Mucosa of stomach (tissue), 1 donor: Measurements from ENCODE around the gene POU2F3.

Experiments
- H3K27me3 ChIP-seq: one replicate; pipeline ENCODE4 v1.7.0; 2013; ENCODE audit warnings: mild to moderate bottlenecking, low read length; ENCODE audit not compliant: control insufficient read depth, insufficient read depth
- H3K36me3 ChIP-seq: one replicate; pipeline ENCODE4 v1.7.0; 2013; ENCODE audit warnings: low read length; ENCODE audit not compliant: control insufficient read depth, insufficient read depth
- H3K4me1 ChIP-seq: one replicate; pipeline ENCODE4 v1.7.0; 2013; ENCODE audit warnings: mild to moderate bottlenecking, low read length; ENCODE audit not compliant: control insufficient read depth, insufficient read depth
- H3K4me3 ChIP-seq: one replicate; pipeline ENCODE4 v1.7.0; 2013; ENCODE audit warnings: low read length
- H3K9ac ChIP-seq: one replicate; pipeline ENCODE4 v1.7.0; 2013; ENCODE audit warnings: mild to moderate bottlenecking, low read length, moderate library complexity
- H3K9me3 ChIP-seq: one replicate; pipeline ENCODE4 v1.7.0; 2013; ENCODE audit warnings: mild to moderate bottlenecking, low read length, moderate library complexity; ENCODE audit not compliant: control insufficient read depth
- donor health status: Pancreatic carcinoma.

Gene POU2F3

GRCh38 chr11:120336641-120337354 lies 96.9 kb downstream of the POU2F3 start:
- Histone ChIP-seq H3K4me3 (peak overlapping the region; percentile 97), H3K9ac (peak overlapping the region; percentile 89), H3K36me3 (no peaks in the 10 kb centered on the region), H3K27me3 (no peaks in the 10 kb centered on the region), H3K4me1 (peaks cover 23% of the 10 kb centered on the region), H3K9me3 (no peaks in the 10 kb centered on the region)

- Histone ChIP-seq H3K4me1 (peaks cover 23% of the 10 kb centered on the region), H3K9me3 (no peaks in the 10 kb centered on the region), H3K4me3 (peak overlapping the region; percentile 97), H3K27me3 (no peaks in the 10 kb centered on the region), H3K36me3 (no peaks in the 10 kb centered on the region), H3K9ac (peak overlapping the region; percentile 89)
These were observed 97.6 kb downstream of the POU2F3 start for GRCh38 chr11:120337355-120338106.

DNA sequence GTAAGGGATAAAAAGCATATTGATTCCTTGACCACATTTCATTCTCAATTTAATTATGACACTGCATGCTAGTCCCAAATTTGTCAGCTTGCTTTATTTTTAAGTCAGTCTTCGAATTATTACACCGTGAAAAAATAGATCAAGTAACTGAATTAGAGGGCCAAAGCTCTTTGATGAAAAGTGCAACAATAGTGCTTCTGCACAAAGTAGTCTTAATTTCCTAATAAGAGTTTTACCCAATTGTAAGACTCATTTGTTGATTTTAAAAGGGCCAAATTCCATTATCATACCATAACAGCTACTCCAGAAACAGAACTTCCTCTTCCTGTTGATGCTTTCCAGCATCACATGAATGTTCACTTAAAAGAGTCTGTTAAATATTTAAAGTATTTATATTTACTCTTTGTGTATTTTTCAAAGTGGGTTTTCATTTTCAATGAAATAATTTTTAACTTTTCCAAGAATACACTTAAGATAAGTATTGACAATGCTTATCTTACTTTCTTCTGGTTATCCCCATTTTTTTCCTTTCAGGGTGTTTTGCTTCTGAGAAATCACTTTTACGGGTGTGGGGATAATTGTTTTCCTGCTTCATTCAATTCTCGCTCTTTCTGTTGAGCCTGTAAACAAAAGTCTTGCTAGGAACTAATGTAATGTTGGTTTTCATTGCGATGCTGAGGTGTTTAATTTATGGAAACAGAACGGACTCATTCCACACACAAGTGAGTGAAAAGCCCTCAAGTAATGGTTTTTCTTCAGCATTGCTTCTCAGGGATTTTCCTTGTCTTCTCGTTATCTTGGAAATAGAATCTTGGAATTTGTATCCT lies 98.4 kb downstream of the POU2F3 start:
- peak overlapping the region; percentile 97 for H3K4me3 ChIP-seq
- no peaks in the 10 kb centered on the region for H3K27me3 ChIP-seq
- H3K4me1 ChIP-seq, result peaks cover 23% of the 10 kb centered on the region
- peak overlapping the region; percentile 89 for H3K9ac ChIP-seq
- no peaks in the 10 kb centered on the region for H3K9me3 ChIP-seq
- no peaks in the 10 kb centered on the region for H3K36me3 ChIP-seq

DNA sequence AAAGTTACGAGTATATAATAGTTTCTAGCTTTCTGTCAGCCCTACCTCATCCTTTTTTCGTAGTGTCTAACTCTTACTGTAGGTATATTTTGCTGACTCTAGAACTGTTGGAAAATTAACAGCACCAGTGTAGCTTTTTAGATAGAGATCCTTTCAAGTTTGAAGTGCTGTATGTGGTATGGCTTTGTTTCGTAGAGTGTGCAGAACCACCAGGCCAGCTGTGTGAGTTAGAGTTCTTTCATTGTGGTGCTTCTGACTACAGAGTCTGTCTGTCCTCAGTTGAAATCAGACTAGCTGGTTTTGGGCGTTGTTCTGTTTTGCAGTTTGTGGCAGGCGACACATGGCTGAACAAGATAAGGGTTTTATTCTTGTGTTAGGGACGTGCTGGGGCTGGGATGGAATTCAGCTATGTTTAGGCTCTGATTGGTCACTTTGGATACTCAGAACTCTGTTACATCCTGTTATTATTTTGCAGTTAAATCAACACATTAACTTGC lies 99.5 kb downstream of the POU2F3 start:
- Histone ChIP-seq H3K9me3 (no peaks in the 10 kb centered on the region), H3K27me3 (no peaks in the 10 kb centered on the region), H3K9ac (peak overlapping the region; percentile 89), H3K4me3 (no peak overlapping the region), H3K36me3 (no peaks in the 10 kb centered on the region), H3K4me1 (peaks cover 26% of the 10 kb centered on the region)

GRCh38 chr11:120340529-120340928 lies 100.6 kb downstream of the POU2F3 start:
- Histone ChIP-seq H3K36me3 (no peaks in the 10 kb centered on the region), H3K4me3 (no peak overlapping the region), H3K9me3 (no peaks in the 10 kb centered on the region), H3K4me1 (peaks cover 32% of the 10 kb centered on the region), H3K9ac (no peak overlapping the region), H3K27me3 (no peaks in the 10 kb centered on the region)

DNA sequence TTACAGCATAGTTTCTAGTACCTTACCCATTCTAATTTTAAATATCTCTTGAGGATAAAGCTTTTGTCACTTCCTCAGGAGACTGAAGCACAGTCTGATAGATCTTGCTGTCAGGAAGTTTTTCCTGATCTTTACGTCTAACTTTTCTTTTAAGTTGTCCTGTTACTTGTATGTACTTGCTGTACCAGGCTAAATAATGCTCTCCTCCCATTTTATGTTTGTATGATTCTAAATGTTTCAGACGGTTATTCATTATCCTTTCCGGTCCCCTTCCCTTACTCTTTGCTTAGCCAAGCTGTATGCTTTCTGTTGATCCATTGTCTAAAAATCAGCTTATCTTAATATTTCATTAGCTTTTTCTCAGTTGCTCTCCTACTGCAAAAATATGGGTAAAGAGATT lies 102.3 kb downstream of the POU2F3 start:
- H3K4me3 ChIP-seq, result no peak overlapping the region
- H3K9ac ChIP-seq, result no peak overlapping the region
- no peaks in the 10 kb centered on the region for H3K36me3 ChIP-seq
- H3K4me1 ChIP-seq, result peaks cover 32% of the 10 kb centered on the region
- H3K9me3 ChIP-seq, result no peaks in the 10 kb centered on the region
- no peaks in the 10 kb centered on the region for H3K27me3 ChIP-seq

GRCh38 chr11:120342678-120343077 lies 102.7 kb downstream of the POU2F3 start:
- no peak overlapping the region for H3K9ac ChIP-seq
- H3K4me1 ChIP-seq, result peaks cover 32% of the 10 kb centered on the region
- no peaks in the 10 kb centered on the region for H3K27me3 ChIP-seq
- no peaks in the 10 kb centered on the region for H3K36me3 ChIP-seq
- no peaks in the 10 kb centered on the region for H3K9me3 ChIP-seq
- H3K4me3 ChIP-seq, result no peak overlapping the region

GRCh38 chr11:120343429-120343828 lies 103.5 kb downstream of the POU2F3 start:
- Histone ChIP-seq H3K9me3 (no peaks in the 10 kb centered on the region), H3K27me3 (no peaks in the 10 kb centered on the region), H3K4me3 (no peak overlapping the region), H3K9ac (no peak overlapping the region), H3K4me1 (peaks cover 26% of the 10 kb centered on the region), H3K36me3 (no peaks in the 10 kb centered on the region)

DNA sequence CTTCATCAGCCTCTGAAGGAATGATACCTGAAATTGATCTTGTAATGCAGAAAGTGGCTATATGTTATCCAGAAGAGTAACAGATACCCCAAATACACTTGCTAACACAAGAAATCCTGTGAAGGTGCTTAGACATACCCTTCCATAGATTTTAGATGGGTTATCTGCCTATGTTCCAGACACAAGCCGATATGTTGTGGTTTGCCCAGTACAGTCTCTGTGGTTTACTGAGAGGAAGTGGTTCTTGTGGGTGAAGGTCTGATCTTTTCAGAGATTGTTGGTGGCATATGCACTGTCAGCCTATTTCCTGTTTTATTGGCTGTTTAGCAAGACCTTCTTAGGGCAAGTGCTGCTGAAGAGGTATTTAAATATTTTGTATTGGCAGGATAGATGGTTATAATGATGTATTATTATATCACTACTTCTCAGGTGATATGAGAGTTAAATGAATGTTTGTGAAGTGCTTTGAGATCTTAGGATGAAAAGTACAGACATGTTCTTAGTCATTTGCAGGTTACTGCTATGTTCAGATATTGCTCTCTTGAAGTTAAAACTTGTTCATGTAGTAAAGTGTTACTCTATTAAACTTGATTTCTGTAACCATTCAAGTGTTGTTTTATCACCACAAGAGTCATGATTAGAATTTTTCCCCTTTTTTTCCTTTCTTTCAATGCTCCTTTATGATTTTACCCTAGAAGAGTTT lies 104.5 kb downstream of the POU2F3 start:
- H3K36me3 ChIP-seq, result no peaks in the 10 kb centered on the region
- H3K9ac ChIP-seq, result no peak overlapping the region
- H3K9me3 ChIP-seq, result no peaks in the 10 kb centered on the region
- H3K4me3 ChIP-seq, result no peak overlapping the region
- H3K4me1 ChIP-seq, result peaks cover 26% of the 10 kb centered on the region
- H3K27me3 ChIP-seq, result no peaks in the 10 kb centered on the region

DNA sequence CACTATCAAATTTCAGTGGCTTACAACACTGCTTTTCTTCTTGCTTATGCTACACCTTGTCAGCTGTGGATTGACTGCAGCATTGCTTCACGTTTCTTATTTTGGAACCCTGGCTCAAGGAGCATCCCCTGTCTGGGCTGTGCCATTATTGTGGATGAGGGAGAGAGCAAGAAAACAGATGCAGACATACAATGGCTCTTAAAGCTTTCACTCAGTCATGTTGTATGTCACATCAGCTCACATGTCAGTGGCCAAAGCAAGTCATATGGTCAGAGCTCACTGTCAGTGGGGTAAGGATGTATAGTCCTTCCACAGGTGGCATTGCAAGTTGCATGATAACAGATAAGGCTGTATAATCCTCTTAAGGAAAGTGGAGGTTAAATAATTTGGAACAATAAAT lies 106.3 kb downstream of the POU2F3 start:
- Histone ChIP-seq H3K4me1 (peaks cover 12% of the 10 kb centered on the region), H3K4me3 (no peak overlapping the region), H3K36me3 (no peaks in the 10 kb centered on the region), H3K9me3 (no peaks in the 10 kb centered on the region), H3K27me3 (no peaks in the 10 kb centered on the region), H3K9ac (no peak overlapping the region)

DNA sequence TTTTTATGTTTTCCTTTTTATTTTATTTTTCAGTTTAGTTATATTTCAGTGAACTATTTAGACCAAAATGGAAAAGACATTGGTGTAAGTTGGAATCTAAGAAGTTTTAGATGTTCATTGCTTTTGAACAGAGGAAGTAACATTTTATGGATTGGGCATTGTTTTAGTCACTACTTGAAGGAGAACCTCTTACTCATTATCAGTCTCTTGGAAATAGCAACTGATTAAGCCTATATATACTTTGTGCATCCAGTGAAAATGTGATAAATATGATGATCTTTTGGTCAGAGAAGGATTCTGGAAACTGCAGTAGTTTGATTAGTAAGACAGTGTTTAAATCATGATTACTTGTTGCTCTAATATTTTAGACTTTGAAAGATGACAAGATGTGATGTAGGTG lies 110.7 kb downstream of the POU2F3 start:
- peaks cover 26% of the 10 kb centered on the region for H3K4me1 ChIP-seq
- H3K36me3 ChIP-seq, result no peaks in the 10 kb centered on the region
- H3K9me3 ChIP-seq, result no peaks in the 10 kb centered on the region
- no peak overlapping the region for H3K4me3 ChIP-seq
- no peak overlapping the region for H3K9ac ChIP-seq
- no peaks in the 10 kb centered on the region for H3K27me3 ChIP-seq
